Measurements from ENCODE around the gene CXCR5. TPM values are rescaled to one million over a fixed set of nuclear protein-coding genes. Genes with fewer than 3 reads are reported as not detected.

Gene CXCR5
- total and polyA plus RNA-seq, 2 donors (not counting 1 experiment from before 2014, with no cell fraction given) = 111 to 163 TPM

DNA sequence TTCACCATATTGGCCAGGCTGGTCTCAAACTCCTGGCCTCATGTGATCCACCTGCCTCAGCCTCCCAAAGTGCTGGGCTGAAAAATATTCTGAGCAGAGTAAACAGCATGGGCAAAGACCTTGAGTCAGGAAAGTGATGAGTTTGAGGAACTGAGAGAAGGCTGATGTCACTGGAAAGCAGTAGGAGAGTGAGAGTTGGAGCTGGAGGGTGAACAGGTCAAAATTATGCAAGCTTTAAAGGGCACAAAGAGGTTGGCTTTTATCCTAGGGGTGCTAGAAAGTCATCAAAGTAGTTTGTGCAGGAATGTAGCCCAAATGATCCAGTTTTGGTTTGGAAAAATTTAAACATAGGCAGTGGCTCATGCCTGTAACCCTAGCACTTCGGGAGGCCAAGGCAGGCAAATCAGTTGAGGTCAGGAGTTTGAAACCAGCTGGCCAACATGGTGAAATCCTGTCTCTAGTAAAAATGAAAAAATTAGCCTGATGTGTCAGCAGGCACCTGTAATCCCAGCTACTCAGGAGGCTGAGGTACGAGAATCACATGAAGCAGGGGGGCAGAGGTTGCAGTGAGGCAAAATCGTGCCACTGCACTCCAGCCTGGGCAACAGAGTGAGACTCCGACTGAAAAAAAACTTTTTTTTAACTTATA lies 44.7 kb upstream of the CXCR5 start:
- intact Hi-C loops (cut with micrococcal nuclease) = loop anchor here (1.0 to 2.0 kb wide), 4 partner anchors 18 to 48 kb away; partner anchors contain the start of genes CXCR5 and DDX6
- Mint-ChIP-seq H3K4me1 (peaks cover 41% of the 10 kb centered on the region), H3K4me3 (peak overlapping the region; percentile 71), H3K9me3 (ENCODE audit: insufficient read depth) (no peaks in the 10 kb centered on the region), H3K27me3 (no peaks in the 10 kb centered on the region), H3K27ac (peak overlapping the region; percentile 79)
- CTCF ChIA-PET = interaction anchor here (1.2 to 2.8 kb wide), 6 partner anchors 17 to 48 kb away, joined by 4 to 25 read pairs (median 8); partner anchors contain the start of genes CXCR5 and DDX6
- peak overlapping the region; percentile 18 for H3K4me2 ChIP-seq (replicated peaks; ENCODE audit: low read depth, low read length, poor library complexity, severe bottlenecking)
- TF ChIP-seq EZH2 (IDR thresholded peaks at IDR 0.05; ENCODE audit: borderline replicate concordance, insufficient read depth, low read depth, low read length, poor library complexity, severe bottlenecking) = no peak
- no peak for TF ChIP-seq CTCF (IDR thresholded peaks at IDR 0.05)
- no peak overlapping the region for H2AFZ ChIP-seq (ENCODE audit: insufficient read depth, low read depth, low read length, poor library complexity, severe bottlenecking)
- H3K4me1 ChIP-seq (ENCODE audit: control insufficient read depth in 2 of 2, insufficient read depth in 2 of 2, low read length in 2 of 2) = peaks cover 27 to 40% of the 10 kb centered on the region in 2 donors
- no peaks in the 10 kb centered on the region for H3K27me3 ChIP-seq (replicated peaks in 1 of 4; ENCODE audit: control extremely low read depth in 1 of 4, control insufficient read depth in 3 of 4, insufficient read depth in 4 of 4, low read length in 3 of 4)
- H3K27ac ChIP-seq (ENCODE audit: low read length in 2 of 2) = peak overlapping the region; percentile 25 to 44
- H3K9ac ChIP-seq (ENCODE audit: low read length) = no peak overlapping the region
- no peak overlapping the region for H3K4me3 ChIP-seq (ENCODE audit: control extremely low read depth in 1 of 5, extremely low read depth in 1 of 5, insufficient read depth in 1 of 5, low read depth in 2 of 5, low read length in 4 of 5)
- H3K9me3 ChIP-seq (ENCODE audit: control extremely low read depth in 1 of 3, control insufficient read depth in 2 of 3, insufficient read depth in 1 of 3, low read length in 2 of 3) = no peaks in the 10 kb centered on the region
- no peaks in the 10 kb centered on the region for H4K20me1 ChIP-seq (ENCODE audit: control insufficient read depth, insufficient read depth, low read length, poor library complexity, severe bottlenecking)
- POLR2A ChIA-PET = interaction anchor here (0.6 to 1.6 kb wide), 11 partner anchors 13 to 57 kb away, joined by 3 to 27 read pairs (median 6); partner anchors contain the start of genes CXCR5 and DDX6
- no peaks in the 10 kb centered on the region for H3K79me2 ChIP-seq (ENCODE audit: control insufficient read depth, insufficient read depth, low read length)
- ATAC-seq (ENCODE audit: low read depth) (peak; percentile 85), DNase-seq (peak; percentile 72)
- no peaks in the 10 kb centered on the region for H3K36me3 ChIP-seq (replicated peaks in 1 of 2; ENCODE audit: control extremely low read depth in 1 of 2, control insufficient read depth in 1 of 2, extremely low read depth in 1 of 2, insufficient read depth in 2 of 2, low read length in 1 of 2)
- 83% methylated on average over 1 of the region's 4 CpGs for WGBS (ENCODE audit: insufficient coverage)
